ENCODE measurements around the gene DCAF4. TPM values are rescaled to one million over a fixed set of nuclear protein-coding genes. Genes with fewer than 3 reads are reported as not detected.
"Not testable (repeated sequence)": the region's sequence is repeated elsewhere in the genome, so short reads cannot be mapped to it uniquely, and the experiment has no call there.

Gene DCAF4
- total and polyA plus RNA-seq, 5 donors: 2.9 to 7.4 (median 6.8) TPM

DNA sequence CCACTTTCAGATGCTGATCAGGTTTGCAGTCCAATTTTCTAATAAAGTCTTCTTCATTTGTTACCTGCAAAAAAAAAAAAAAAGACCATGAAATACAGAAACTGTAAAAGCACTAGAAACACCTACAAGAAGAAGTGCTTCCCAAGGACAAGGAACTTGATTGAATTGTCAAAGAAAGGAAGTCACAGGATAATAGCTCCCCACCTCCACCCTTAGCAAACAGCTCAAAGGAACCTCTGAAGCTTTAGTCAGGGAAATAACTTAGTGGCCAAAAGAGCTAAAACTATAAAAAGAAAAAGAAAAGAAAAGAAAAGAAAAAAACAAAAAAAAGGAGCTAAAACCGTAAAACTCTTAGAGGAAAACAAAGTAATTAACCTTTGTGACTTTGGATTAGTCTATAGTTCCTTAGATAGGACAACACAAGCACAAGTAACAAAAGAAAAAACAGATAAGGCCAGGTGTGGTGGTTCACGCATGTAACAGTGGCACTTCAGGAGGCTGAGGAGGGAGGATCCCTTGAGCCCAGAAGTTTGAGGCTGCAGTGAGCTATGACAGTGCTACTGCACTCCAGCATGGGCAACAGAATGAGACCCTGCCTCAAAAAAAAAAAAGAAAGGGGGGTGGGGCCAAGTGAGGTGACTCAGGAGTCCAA, 72.1 kb downstream of the DCAF4 start:
- intact Hi-C loops (cut with DNase I): no loop called here
- Histone ChIP-seq H3K27ac (ENCODE audit: low read length) (no peak overlapping the region), H3K27me3 (ENCODE audit: control insufficient read depth, insufficient read depth) (no peaks in the 10 kb centered on the region), H3K4me1 (ENCODE audit: control insufficient read depth, insufficient read depth, low read length) (no peaks in the 10 kb centered on the region), H3K4me3 (ENCODE audit: low read length) (no peak overlapping the region), H3K9me3 (ENCODE audit: control insufficient read depth, low read length) (no peaks in the 10 kb centered on the region)
- ATAC-seq (no peak), DNase-seq (no peak)
- WGBS: 91% methylated on average over 2 of the region's 2 CpGs

DNA sequence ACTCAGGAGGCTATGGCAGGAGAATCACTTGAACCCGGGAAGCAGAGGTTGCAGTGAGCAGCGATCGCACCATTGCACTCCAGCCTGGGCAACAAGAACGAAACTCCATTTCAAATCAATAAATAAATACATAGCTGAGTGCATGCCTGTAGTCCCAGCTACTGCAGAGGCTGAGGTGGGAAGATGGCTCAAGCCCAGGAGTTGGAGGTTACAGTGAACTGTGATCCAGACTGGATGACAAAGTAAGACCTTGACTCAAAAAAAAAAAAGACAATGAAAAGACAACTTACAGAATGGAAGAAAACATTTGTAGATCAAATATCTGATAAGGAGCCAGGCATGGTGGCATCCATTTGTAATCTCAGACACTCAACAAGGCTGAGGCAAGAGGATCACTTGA, 73.1 kb downstream of the DCAF4 start:
- DNase-seq: no peak
- WGBS: 98% methylated on average over 4 of the region's 4 CpGs
- intact Hi-C loops (cut with DNase I): no loop called here
- Histone ChIP-seq H3K9me3 (ENCODE audit: control insufficient read depth, low read length) (no peaks in the 10 kb centered on the region), H3K27ac (ENCODE audit: low read length) (no peak overlapping the region), H3K4me3 (ENCODE audit: low read length) (no peak overlapping the region), H3K27me3 (ENCODE audit: control insufficient read depth, insufficient read depth) (no peaks in the 10 kb centered on the region), H3K4me1 (ENCODE audit: control insufficient read depth, insufficient read depth, low read length) (peaks cover 4% of the 10 kb centered on the region)
- no peak for ATAC-seq

DNA sequence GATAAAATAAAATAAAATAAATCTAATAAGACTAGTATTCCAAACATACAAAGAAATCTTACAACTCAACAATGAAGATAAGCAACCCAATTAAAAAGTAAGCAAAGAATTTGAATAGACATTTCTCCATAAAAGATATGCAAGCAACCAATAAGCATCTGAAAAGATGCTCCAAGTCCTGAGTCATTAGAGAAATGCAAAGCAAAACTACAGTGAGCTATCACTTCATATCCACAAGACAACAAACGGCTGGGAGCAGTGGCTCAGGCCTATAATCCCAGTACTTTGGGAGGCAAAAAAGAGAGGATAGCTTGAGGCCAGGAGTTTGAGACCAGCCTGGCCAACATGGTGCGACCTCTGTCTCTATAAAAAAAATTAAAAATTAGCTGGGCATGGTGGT, 73.8 kb downstream of the DCAF4 start:
- intact Hi-C loops (cut with DNase I): no loop called here
- peaks cover 4% of the 10 kb centered on the region for H3K4me1 ChIP-seq (ENCODE audit: control insufficient read depth, insufficient read depth, low read length)
- H3K27ac ChIP-seq (ENCODE audit: low read length): no peak overlapping the region
- no peak for DNase-seq
- no peak overlapping the region for H3K4me3 ChIP-seq (ENCODE audit: low read length)
- 88% methylated on average over 2 of the region's 2 CpGs for WGBS
- no peaks in the 10 kb centered on the region for H3K9me3 ChIP-seq (ENCODE audit: control insufficient read depth, low read length)
- ATAC-seq: no peak
- no peaks in the 10 kb centered on the region for H3K27me3 ChIP-seq (ENCODE audit: control insufficient read depth, insufficient read depth)

DNA sequence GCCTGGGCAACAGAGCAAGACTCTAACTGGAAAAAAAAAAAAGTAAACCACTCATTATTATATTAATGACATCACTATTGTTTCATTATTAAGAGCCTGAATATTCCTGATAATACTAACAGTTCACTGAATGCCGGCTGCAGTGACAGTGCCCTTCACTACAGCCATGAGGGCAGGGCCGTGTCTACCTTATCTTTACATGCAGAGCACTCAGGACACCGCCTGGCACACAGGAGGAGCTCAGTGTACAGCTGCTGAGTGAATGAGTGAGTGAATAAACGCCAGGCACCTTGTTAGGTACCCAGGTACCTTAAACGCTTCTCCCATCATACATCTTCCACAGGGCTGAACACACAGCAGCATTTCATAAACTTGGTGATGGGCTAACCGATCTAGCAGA, 77.4 kb downstream of the DCAF4 start:
- H3K4me1 ChIP-seq (ENCODE audit: control insufficient read depth, insufficient read depth, low read length): peaks cover 4% of the 10 kb centered on the region

GRCh38 chr14:73004641-73005040, 78.4 kb downstream of the DCAF4 start:
- H3K27me3 ChIP-seq (ENCODE audit: control insufficient read depth, insufficient read depth); H3K4me3 ChIP-seq (ENCODE audit: low read length); H3K9me3 ChIP-seq (ENCODE audit: control insufficient read depth, low read length); H3K4me1 ChIP-seq (ENCODE audit: control insufficient read depth, insufficient read depth, low read length); DNase-seq; intact Hi-C loops (cut with DNase I); ATAC-seq; H3K27ac ChIP-seq (ENCODE audit: low read length): not testable (repeated sequence)
- 79% methylated on average over 9 of the region's 9 CpGs for WGBS

More for the DNA sequence above, 77.4 kb downstream of the DCAF4 start:
- no peaks in the 10 kb centered on the region for H3K27me3 ChIP-seq (ENCODE audit: control insufficient read depth, insufficient read depth)
- H3K9me3 ChIP-seq (ENCODE audit: control insufficient read depth, low read length): no peaks in the 10 kb centered on the region
- no peak for ATAC-seq
- no peak for DNase-seq
- no peak overlapping the region for H3K27ac ChIP-seq (ENCODE audit: low read length)
- H3K4me3 ChIP-seq (ENCODE audit: low read length): no peak overlapping the region
- WGBS: 86% methylated on average over 6 of the region's 6 CpGs
- intact Hi-C loops (cut with DNase I): no loop called here

DNA sequence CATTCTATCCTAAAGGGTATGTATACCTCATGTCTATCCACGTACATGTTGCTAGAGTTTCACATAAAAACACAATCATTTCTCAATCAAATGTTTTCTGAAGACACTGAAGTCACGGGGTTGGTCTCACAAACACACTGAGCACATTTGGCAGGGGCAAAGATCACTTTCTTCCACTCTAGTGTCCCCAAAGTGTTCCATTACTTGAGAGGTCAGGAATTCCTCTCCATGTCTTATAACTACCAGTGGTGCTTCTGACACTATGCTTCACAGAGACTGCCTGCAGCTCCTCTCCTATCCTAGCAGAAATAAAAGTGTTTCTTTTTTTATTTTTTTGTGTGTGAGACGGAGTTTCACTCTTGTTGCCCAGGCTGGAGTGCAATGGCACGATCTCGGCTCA, 81.6 kb downstream of the DCAF4 start:
- 92% methylated on average over 5 of the region's 5 CpGs for WGBS
- no peaks in the 10 kb centered on the region for H3K27me3 ChIP-seq (ENCODE audit: control insufficient read depth, insufficient read depth)
- H3K9me3 ChIP-seq (ENCODE audit: control insufficient read depth, low read length): no peaks in the 10 kb centered on the region
- H3K4me1 ChIP-seq (ENCODE audit: control insufficient read depth, insufficient read depth, low read length): peaks cover 4% of the 10 kb centered on the region
- intact Hi-C loops (cut with DNase I): no loop called here
- no peak overlapping the region for H3K27ac ChIP-seq (ENCODE audit: low read length)
- DNase-seq (no peak), ATAC-seq (no peak)
- no peak overlapping the region for H3K4me3 ChIP-seq (ENCODE audit: low read length)

GRCh38 chr14:73008501-73008900, 82.2 kb downstream of the DCAF4 start:
- Histone ChIP-seq H3K4me3 (ENCODE audit: low read length) (no peak overlapping the region), H3K27ac (ENCODE audit: low read length) (no peak overlapping the region), H3K9me3 (ENCODE audit: control insufficient read depth, low read length) (no peaks in the 10 kb centered on the region), H3K4me1 (ENCODE audit: control insufficient read depth, insufficient read depth, low read length) (peaks cover 4% of the 10 kb centered on the region), H3K27me3 (ENCODE audit: control insufficient read depth, insufficient read depth) (no peaks in the 10 kb centered on the region)
- ATAC-seq (no peak), DNase-seq (no peak)
- WGBS: 69% methylated on average over 1 of the region's 1 CpG
- intact Hi-C loops (cut with DNase I): no loop called here

Other genes starting within 250 kb of the DCAF4 start
- gene DPF3, start 32.4 kb upstream of the DCAF4 start, total RNA-seq: 10 to 100 TPM; 23.5 to 33.0 (median 26.4) TPM
- 16.5 TPM for gene DPF3, start 32.4 kb upstream of the DCAF4 start, polyA plus RNA-seq
- gene ZFYVE1, start 100.6 kb downstream of the DCAF4 start, total RNA-seq: 10 to 100 TPM in 3 of 4 donors, 1 to 10 TPM in 1; 9.9 to 13.8 (median 13.3) TPM
- 5.6 TPM for gene ZFYVE1, start 100.6 kb downstream of the DCAF4 start, polyA plus RNA-seq
- 10 to 100 TPM; 37.6 to 43.6 (median 39.6) TPM for gene RBM25, start 132.1 kb downstream of the DCAF4 start, total RNA-seq
- 25.8 TPM for gene RBM25, start 132.1 kb downstream of the DCAF4 start, polyA plus RNA-seq
- gene PSEN1, start 210.0 kb downstream of the DCAF4 start, total RNA-seq: 10 to 100 TPM; 27.1 to 32.0 (median 29.8) TPM
- 12.8 TPM for gene PSEN1, start 210.0 kb downstream of the DCAF4 start, polyA plus RNA-seq

Measured in right cardiac atrium (tissue), 5 donors.